Measurements from ENCODE around the gene TBX3. TPM values are rescaled to one million over a fixed set of nuclear protein-coding genes. Genes with fewer than 3 reads are reported as not detected.
A peak's percentile ranks its signal among the peaks of the same experiment; 100 is the strongest.

The TBX3 gene
- total RNA-seq, 6 experiments from 2014 or later: 15.6 to 44.0 (median 27.8) TPM

- no peak for DNase-seq
- H3K4me3 ChIP-seq: no peak overlapping the region
- ATAC-seq: peak in 3 of 4 donors; percentile 68 to 81 (median 76)
- TF ChIP-seq, protein P1, sequence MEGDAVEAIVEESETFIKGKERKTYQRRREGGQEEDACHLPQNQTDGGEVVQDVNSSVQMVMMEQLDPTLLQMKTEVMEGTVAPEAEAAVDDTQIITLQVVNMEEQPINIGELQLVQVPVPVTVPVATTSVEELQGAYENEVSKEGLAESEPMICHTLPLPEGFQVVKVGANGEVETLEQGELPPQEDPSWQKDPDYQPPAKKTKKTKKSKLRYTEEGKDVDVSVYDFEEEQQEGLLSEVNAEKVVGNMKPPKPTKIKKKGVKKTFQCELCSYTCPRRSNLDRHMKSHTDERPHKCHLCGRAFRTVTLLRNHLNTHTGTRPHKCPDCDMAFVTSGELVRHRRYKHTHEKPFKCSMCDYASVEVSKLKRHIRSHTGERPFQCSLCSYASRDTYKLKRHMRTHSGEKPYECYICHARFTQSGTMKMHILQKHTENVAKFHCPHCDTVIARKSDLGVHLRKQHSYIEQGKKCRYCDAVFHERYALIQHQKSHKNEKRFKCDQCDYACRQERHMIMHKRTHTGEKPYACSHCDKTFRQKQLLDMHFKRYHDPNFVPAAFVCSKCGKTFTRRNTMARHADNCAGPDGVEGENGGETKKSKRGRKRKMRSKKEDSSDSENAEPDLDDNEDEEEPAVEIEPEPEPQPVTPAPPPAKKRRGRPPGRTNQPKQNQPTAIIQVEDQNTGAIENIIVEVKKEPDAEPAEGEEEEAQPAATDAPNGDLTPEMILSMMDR (IDR thresholded peaks at IDR 0.05): no peak
- TF ChIP-seq POLR2A (IDR thresholded peaks at IDR 0.05): no peak
- no peak overlapping the region for H3K27ac ChIP-seq
- WGBS (ENCODE audit: insufficient coverage, low coverage, low lambda C conversion rate, missing lambda C conversion rate): 49% methylated on average over 12 of the region's 12 CpGs
- no peaks in the 10 kb centered on the region for H3K36me3 ChIP-seq
- H3K27me3 ChIP-seq: no peaks in the 10 kb centered on the region
- intact Hi-C loops (cut with DNase I): no loop called here
- H3K4me1 ChIP-seq: peaks cover 0 to 9% (median 0%) of the 10 kb centered on the region in 4 donors
- H3K9me3 ChIP-seq: no peaks in the 10 kb centered on the region
Measured at GRCh38 chr12:114655934-114656749, 27.8 kb downstream of the TBX3 start.

DNA sequence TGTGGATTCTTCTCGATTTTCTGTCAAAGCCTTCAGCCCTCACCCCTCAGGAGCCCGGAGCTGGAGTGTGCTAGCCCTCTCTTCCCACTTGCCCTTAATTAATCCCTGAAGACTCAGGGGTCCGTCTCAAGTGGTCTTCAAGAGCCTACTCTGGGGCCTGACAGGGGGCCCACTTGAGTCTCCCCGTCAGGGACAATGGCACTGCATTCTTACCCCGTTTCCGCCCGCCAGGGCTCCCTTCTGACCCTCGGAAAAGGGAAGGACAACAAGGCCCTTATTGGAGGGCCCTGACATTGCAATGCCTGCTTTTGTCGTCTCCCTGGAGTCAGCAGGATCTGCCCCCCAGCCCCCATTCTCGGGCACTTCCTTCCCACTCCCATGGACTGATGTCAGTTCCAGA lies 34.4 kb downstream of the TBX3 start:
- TF ChIP-seq, protein P1 (IDR thresholded peaks at IDR 0.05): no peak
- no peak for TF ChIP-seq POLR2A (IDR thresholded peaks at IDR 0.05)
- 39% methylated on average over 7 of the region's 10 CpGs for WGBS (ENCODE audit: insufficient coverage, low coverage, low lambda C conversion rate, missing lambda C conversion rate)
- ATAC-seq (no peak), DNase-seq (no peak)
- no peaks in the 10 kb centered on the region for H3K36me3 ChIP-seq
- H3K4me1 ChIP-seq: no peaks in the 10 kb centered on the region
- no peaks in the 10 kb centered on the region for H3K27me3 ChIP-seq
- H3K4me3 ChIP-seq: no peak overlapping the region
- no peak overlapping the region for H3K27ac ChIP-seq
- no peaks in the 10 kb centered on the region for H3K9me3 ChIP-seq
- intact Hi-C loops (cut with DNase I): no loop called here

GRCh38 chr12:114648711-114649110 lies 35.3 kb downstream of the TBX3 start:
- whole genome bisulfite sequencing (ENCODE audit: insufficient coverage, low coverage, low lambda C conversion rate, missing lambda C conversion rate): 100% methylated on average over 3 of the region's 3 CpGs
- no peaks in the 10 kb centered on the region for H3K36me3 ChIP-seq

DNA sequence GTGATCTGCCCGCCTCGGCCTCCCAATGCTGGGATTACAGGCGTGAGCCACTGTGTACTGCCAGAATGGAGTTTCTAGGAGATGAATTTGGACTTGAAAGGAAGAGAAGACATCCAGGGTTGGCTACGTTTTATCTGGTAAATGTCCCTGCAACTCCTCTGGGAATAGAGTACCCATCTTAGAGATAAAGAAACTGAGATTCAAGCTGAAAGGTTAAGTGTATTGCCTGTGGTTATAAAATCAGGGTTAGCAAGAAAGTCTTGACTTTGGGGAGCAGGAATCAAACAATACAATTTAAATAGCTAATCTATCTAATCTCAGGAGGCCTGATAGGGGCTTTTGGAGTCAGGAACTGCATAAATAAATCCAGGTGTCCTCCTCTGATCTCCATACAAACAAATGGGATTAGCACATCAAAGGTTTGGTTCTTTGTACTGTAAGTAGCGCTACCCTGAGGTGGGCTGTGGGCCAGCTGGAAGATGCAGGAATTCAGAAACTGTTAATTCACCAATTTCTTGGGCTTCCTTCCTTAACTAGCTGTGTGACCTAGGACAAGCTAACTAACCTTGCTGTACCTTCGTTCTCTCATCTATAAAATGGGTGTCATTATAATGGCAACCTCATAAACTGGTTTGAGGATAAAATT lies 45.1 kb downstream of the TBX3 start:
- no peak for DNase-seq
- intact Hi-C loops (cut with DNase I): no loop called here
- no peaks in the 10 kb centered on the region for H3K27me3 ChIP-seq
- no peaks in the 10 kb centered on the region for H3K36me3 ChIP-seq
- WGBS (ENCODE audit: insufficient coverage, low coverage, low lambda C conversion rate, missing lambda C conversion rate): 54% methylated on average over 6 of the region's 6 CpGs
- H3K4me1 ChIP-seq: no peaks in the 10 kb centered on the region
- ATAC-seq: no peak
- H3K4me3 ChIP-seq: no peak overlapping the region
- TF ChIP-seq, protein P1 (IDR thresholded peaks at IDR 0.05): no peak
- TF ChIP-seq POLR2A (IDR thresholded peaks at IDR 0.05): no peak
- no peak overlapping the region for H3K27ac ChIP-seq
- H3K9me3 ChIP-seq: no peaks in the 10 kb centered on the region

More at GRCh38 chr12:114648711-114649110, 35.3 kb downstream of the TBX3 start:
- no peaks in the 10 kb centered on the region for H3K9me3 ChIP-seq
- TF ChIP-seq POLR2A (IDR thresholded peaks at IDR 0.05): no peak
- TF ChIP-seq, protein P1 (IDR thresholded peaks at IDR 0.05): no peak
- intact Hi-C loops (cut with DNase I): no loop called here
- H3K4me3 ChIP-seq: no peak overlapping the region
- no peaks in the 10 kb centered on the region for H3K27me3 ChIP-seq
- no peak for DNase-seq
- H3K4me1 ChIP-seq: no peaks in the 10 kb centered on the region
- ATAC-seq: no peak
- H3K27ac ChIP-seq: no peak overlapping the region

All from right lobe of liver (tissue), 6 donors.